Tongue (tissue), 2 donors: Measurements from ENCODE around the gene COL4A4. TPM values are rescaled to one million over a fixed set of nuclear protein-coding genes. Genes with fewer than 3 reads are reported as not detected.
A peak's percentile ranks its signal among the peaks of the same experiment; 100 is the strongest.

ENCODE experiments used
- DNase-seq: peaks from one replicate; pipeline ENCODE4 v3.0.0-alpha.2; 2015
- total RNA-seq: library from RNA; depleted of rRNA; stranded (reverse); fragments of >200 nt; gene quantifications from one replicate; pipeline ENCODE4 v1.2.3, GENCODE V29; 2014

The COL4A4 gene
- total RNA-seq, 1 donor from 2014 or later = 4.9 TPM

GRCh38 chr2:227161947-227162346 is 2.1 kb downstream of the COL4A4 start:
- no peak for DNase-seq

- peak; percentile 24 for DNase-seq
These were observed 3.8 kb downstream of the COL4A4 start for GRCh38 chr2:227160164-227160563.

GRCh38 chr2:227154986-227155774 is 8.8 kb downstream of the COL4A4 start:
- DNase-seq = no peak

GRCh38 chr2:227153758-227154486 is 10.1 kb downstream of the COL4A4 start:
- no peak for DNase-seq

GRCh38 chr2:227153307-227153706 is 10.7 kb downstream of the COL4A4 start:
- DNase-seq = no peak

- DNase-seq = no peak
These were observed 11.8 kb downstream of the COL4A4 start for GRCh38 chr2:227152093-227152766.

GRCh38 chr2:227150222-227150936 is 13.6 kb downstream of the COL4A4 start:
- DNase-seq = no peak

- no peak for DNase-seq
These were observed 15.9 kb downstream of the COL4A4 start for GRCh38 chr2:227148106-227148505.

- no peak for DNase-seq
These were observed 17.0 kb downstream of the COL4A4 start for GRCh38 chr2:227147023-227147422.

GRCh38 chr2:227146456-227146855 is 17.5 kb downstream of the COL4A4 start:
- no peak for DNase-seq

GRCh38 chr2:227143895-227144294 is 20.1 kb downstream of the COL4A4 start:
- DNase-seq = no peak

- DNase-seq = no peak
These were observed 22.7 kb downstream of the COL4A4 start for GRCh38 chr2:227141301-227141700.

- no peak for DNase-seq
These were observed 29.4 kb downstream of the COL4A4 start for GRCh38 chr2:227134591-227134990.

GRCh38 chr2:227132986-227133385 is 31.0 kb downstream of the COL4A4 start:
- DNase-seq = no peak

- DNase-seq = no peak
These were observed 33.4 kb downstream of the COL4A4 start for GRCh38 chr2:227130636-227131035.

GRCh38 chr2:227127201-227127600 is 36.8 kb downstream of the COL4A4 start:
- DNase-seq = no peak

GRCh38 chr2:227125506-227125905 is 38.5 kb downstream of the COL4A4 start:
- DNase-seq = no peak

- DNase-seq = no peak
These were observed 39.2 kb downstream of the COL4A4 start for GRCh38 chr2:227124811-227125210.

- DNase-seq = no peak
These were observed 40.3 kb downstream of the COL4A4 start for GRCh38 chr2:227123697-227124096.

GRCh38 chr2:227118353-227118752 is 45.7 kb downstream of the COL4A4 start:
- no peak for DNase-seq

GRCh38 chr2:227117852-227118251 is 46.2 kb downstream of the COL4A4 start:
- no peak for DNase-seq

- DNase-seq = no peak
These were observed 47.0 kb downstream of the COL4A4 start for GRCh38 chr2:227117027-227117426.
